Glutamatergic neuron (in vitro differentiated cells): ENCODE data around the gene RASD2. TPM values are rescaled to one million over a fixed set of nuclear protein-coding genes. Genes with fewer than 3 reads are reported as not detected.

Experiments
- DNase-seq: peaks from one replicate; pipeline ENCODE4 v3.0.0; 2022
- H3K27ac Mint-ChIP-seq: one replicate; pipeline ENCODE4 v1.8.0; 2020; ENCODE audit warnings: mild to moderate bottlenecking, mixed read lengths, inconsistent platforms; ENCODE audit not compliant: unreplicated experiment
- H3K27me3 Mint-ChIP-seq: one replicate; pipeline ENCODE4 v1.8.0; 2020; ENCODE audit warnings: mild to moderate bottlenecking, moderate library complexity, mixed read lengths, inconsistent platforms; ENCODE audit not compliant: unreplicated experiment
- H3K36me3 Mint-ChIP-seq: one replicate; pipeline ENCODE4 v1.8.0; 2020; ENCODE audit warnings: mild to moderate bottlenecking, mixed read lengths, inconsistent platforms; ENCODE audit not compliant: unreplicated experiment
- H3K4me1 Mint-ChIP-seq: one replicate; pipeline ENCODE4 v1.8.0; 2020; ENCODE audit warnings: mild to moderate bottlenecking, low read depth, mixed read lengths, inconsistent platforms; ENCODE audit not compliant: unreplicated experiment
- H3K4me3 Mint-ChIP-seq: one replicate; pipeline ENCODE4 v1.8.0; 2020; ENCODE audit warnings: mild to moderate bottlenecking, mixed read lengths, inconsistent platforms; ENCODE audit not compliant: unreplicated experiment
- H3K9me3 Mint-ChIP-seq: one replicate; pipeline ENCODE4 v1.8.0; 2020; ENCODE audit warnings: mild to moderate bottlenecking, moderate library complexity, mixed read lengths, inconsistent platforms; ENCODE audit not compliant: unreplicated experiment
- CTCF ChIP-seq: fragments of 200-600 bp; sonication (generic); IDR thresholded peaks from one replicate; pipeline ENCODE4 v1.5.0; 2021; ENCODE audit not compliant: partially characterized antibody, unreplicated experiment
- total RNA-seq: library from RNA; stranded (reverse); fragmentation: NEBNext Ultra II Directional; extraction: Animal tissue kit (Norgen Biotek cat#: 25700); gene quantifications from one replicate; pipeline ENCODE4 v1.2.1, GENCODE V29; 2021; ENCODE audit not compliant: unreplicated experiment

Gene RASD2
- total RNA-seq, 1 donor from 2014 or later: 0.20 TPM

- TF ChIP-seq CTCF: no peak
- Mint-ChIP-seq H3K4me1 (peaks cover 5% of the 10 kb centered on the region), H3K27me3 (peaks cover 5% of the 10 kb centered on the region), H3K9me3 (no peaks in the 10 kb centered on the region), H3K27ac (no peak overlapping the region), H3K36me3 (no peaks in the 10 kb centered on the region), H3K4me3 (no peak overlapping the region)
- DNase-seq: no peak
Measured at GRCh38 chr22:35592418-35592967, 51.9 kb downstream of the RASD2 start.

- Mint-ChIP-seq H3K9me3 (no peaks in the 10 kb centered on the region), H3K27ac (no peak overlapping the region), H3K4me3 (no peak overlapping the region), H3K27me3 (peaks cover 5% of the 10 kb centered on the region), H3K4me1 (peaks cover 5% of the 10 kb centered on the region), H3K36me3 (no peaks in the 10 kb centered on the region)
- TF ChIP-seq CTCF: no peak
- no peak for DNase-seq
Measured at GRCh38 chr22:35593071-35593890, 52.6 kb downstream of the RASD2 start.

- Mint-ChIP-seq H3K9me3 (no peaks in the 10 kb centered on the region), H3K4me3 (no peak overlapping the region), H3K27ac (no peak overlapping the region), H3K27me3 (peaks cover 2% of the 10 kb centered on the region), H3K4me1 (peaks cover 5% of the 10 kb centered on the region), H3K36me3 (no peaks in the 10 kb centered on the region)
- DNase-seq: no peak
- TF ChIP-seq CTCF: no peak
Measured at GRCh38 chr22:35593891-35594470, 53.4 kb downstream of the RASD2 start.

GRCh38 chr22:35594686-35595085 lies 54.1 kb downstream of the RASD2 start:
- peaks cover 5% of the 10 kb centered on the region for H3K4me1 Mint-ChIP-seq
- no peak overlapping the region for H3K4me3 Mint-ChIP-seq
- no peaks in the 10 kb centered on the region for H3K9me3 Mint-ChIP-seq
- no peak for DNase-seq
- no peak for TF ChIP-seq CTCF
- no peak overlapping the region for H3K27ac Mint-ChIP-seq
- peaks cover 2% of the 10 kb centered on the region for H3K27me3 Mint-ChIP-seq
- H3K36me3 Mint-ChIP-seq: no peaks in the 10 kb centered on the region

GRCh38 chr22:35596821-35597220 lies 56.2 kb downstream of the RASD2 start:
- Mint-ChIP-seq H3K27ac (no peak overlapping the region), H3K36me3 (no peaks in the 10 kb centered on the region), H3K4me1 (peaks cover 5% of the 10 kb centered on the region), H3K4me3 (no peak overlapping the region), H3K9me3 (no peaks in the 10 kb centered on the region), H3K27me3 (peaks cover 2% of the 10 kb centered on the region)
- no peak for DNase-seq
- no peak for TF ChIP-seq CTCF
